NCI-H187 (cell line): Measurements from ENCODE around the gene SLIT1.

Experiments used
- DNase-seq, 2 experiments: peaks; one replicate each; lab custom pipeline; 2025; lab: John Stamatoyannopoulos, UW

SLIT1 gene

GRCh38 chr10:97200616-97201015, 14.9 kb upstream of the SLIT1 start:
- no peak for DNase-seq

- DNase-seq: no peak
These were observed 13.4 kb upstream of the SLIT1 start for GRCh38 chr10:97199152-97199551.

GRCh38 chr10:97197030-97197500, 11.3 kb upstream of the SLIT1 start:
- DNase-seq: no peak

GRCh38 chr10:97196223-97197029, 10.7 kb upstream of the SLIT1 start:
- peak in 1 of 2 experiments; percentile 5 for DNase-seq

- DNase-seq: no peak
These were observed 10.0 kb upstream of the SLIT1 start for GRCh38 chr10:97195706-97196222.

GRCh38 chr10:97192952-97193435, 7.2 kb upstream of the SLIT1 start:
- no peak for DNase-seq

- no peak for DNase-seq
These were observed 4.7 kb upstream of the SLIT1 start for GRCh38 chr10:97190450-97190849.

GRCh38 chr10:97188261-97188711, 2.5 kb upstream of the SLIT1 start:
- DNase-seq: peak in 1 of 2 experiments; percentile 8

- DNase-seq: no peak
These were observed 1.2 kb upstream of the SLIT1 start for GRCh38 chr10:97186911-97187310.

- no peak for DNase-seq
These were observed 811 bp downstream of the SLIT1 start for GRCh38 chr10:97184971-97185325.

- DNase-seq: no peak
These were observed 2.4 kb downstream of the SLIT1 start for GRCh38 chr10:97183314-97183713.

GRCh38 chr10:97182288-97182990, 3.3 kb downstream of the SLIT1 start:
- DNase-seq: no peak

GRCh38 chr10:97180986-97181385, 4.8 kb downstream of the SLIT1 start:
- DNase-seq: no peak

GRCh38 chr10:97180363-97180755, 5.4 kb downstream of the SLIT1 start:
- no peak for DNase-seq

GRCh38 chr10:97179731-97180362, 5.9 kb downstream of the SLIT1 start:
- no peak for DNase-seq

- DNase-seq: no peak
These were observed 6.4 kb downstream of the SLIT1 start for GRCh38 chr10:97179311-97179710.

- DNase-seq: no peak
These were observed 7.7 kb downstream of the SLIT1 start for GRCh38 chr10:97178074-97178473.

GRCh38 chr10:97176226-97176625, 9.5 kb downstream of the SLIT1 start:
- DNase-seq: no peak

- no peak for DNase-seq
These were observed 10.2 kb downstream of the SLIT1 start for GRCh38 chr10:97175586-97175985.

GRCh38 chr10:97174941-97175340, 10.8 kb downstream of the SLIT1 start:
- DNase-seq: no peak

- DNase-seq: no peak
These were observed 11.4 kb downstream of the SLIT1 start for GRCh38 chr10:97174276-97174775.

GRCh38 chr10:97173036-97173435, 12.7 kb downstream of the SLIT1 start:
- DNase-seq: no peak
